C4-2B (cell line): Measurements from ENCODE around the gene TIGIT.

Source experiments
- CTCF ChIP-seq: fragments of 450-650 bp; conservative IDR thresholded peaks from 2 replicates; pipeline ENCODE4 v1.5.1; 2017; ENCODE audit warnings: mild to moderate bottlenecking
- ZFX ChIP-seq: fragments of 450-650 bp; IDR thresholded peaks from 2 replicates; pipeline ENCODE4 v1.6.1; 2017

- TF ChIP-seq CTCF, result no peak
- TF ChIP-seq ZFX, result no peak
Measured at GRCh38 chr3:114336857-114337256, 43.0 kb downstream of the TIGIT start.
